ENCODE results near the gene MASP1.

DNA sequence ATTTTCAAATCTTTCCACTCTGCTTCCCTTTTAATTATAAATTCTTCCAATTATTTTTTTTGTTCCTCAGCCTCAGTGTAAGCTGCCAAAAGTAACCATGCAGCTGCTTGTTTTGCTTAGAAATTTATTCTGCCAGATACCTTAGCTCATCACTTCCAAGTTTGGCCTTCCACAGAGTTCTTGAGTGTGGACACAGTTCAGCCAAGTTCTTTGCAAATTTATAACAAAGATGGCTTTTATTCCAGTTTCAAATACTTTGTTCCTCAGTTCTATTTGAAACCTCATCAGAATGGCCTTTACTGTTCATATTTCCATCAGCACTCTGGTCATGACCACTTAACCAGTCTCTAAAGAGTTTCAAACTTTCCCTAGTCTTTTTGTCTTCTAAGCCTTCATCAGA lies 83.9 kb downstream of the MASP1 start:
- TF ChIP-seq POLR2A (IDR thresholded peaks at IDR 0.05) (no peak), CTCF (IDR thresholded peaks at IDR 0.05) (no peak)
